NCI-H128 (cell line): ENCODE results near the gene DNAJB12.

Experiments used
- DNase-seq: peaks from one replicate; lab custom pipeline; 2025; ENCODE audit not compliant: unreplicated experiment; lab: John Stamatoyannopoulos, UW

Gene DNAJB12

DNA sequence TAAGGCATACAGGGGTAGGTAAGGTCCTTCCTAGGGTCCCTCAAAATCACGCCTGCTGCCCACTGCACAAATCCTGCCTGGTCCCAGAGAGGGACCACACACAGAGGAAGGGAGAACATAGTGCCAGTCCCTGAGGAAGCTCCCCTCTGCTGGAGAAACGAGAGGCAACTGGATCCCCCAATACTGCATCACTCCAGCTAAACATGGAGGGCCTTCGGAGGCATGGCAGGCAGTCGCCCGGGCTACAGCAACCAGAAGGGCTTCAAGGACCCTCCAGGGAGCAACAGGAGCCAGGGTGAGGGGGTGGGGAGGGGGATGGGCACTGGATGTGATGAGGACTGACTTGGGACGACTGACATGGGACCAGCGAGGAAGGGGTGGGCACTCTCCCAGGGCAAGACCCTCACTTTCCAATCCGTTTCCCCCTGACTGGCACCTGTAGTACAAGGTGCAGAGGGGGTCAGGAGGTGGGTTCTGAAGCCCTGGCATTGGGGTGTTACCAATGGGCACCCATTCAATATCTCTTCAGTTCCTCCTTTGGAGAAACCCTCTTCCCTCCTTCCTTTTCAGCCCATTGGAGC lies 59.3 kb downstream of the DNAJB12 start:
- no peak for DNase-seq

DNA sequence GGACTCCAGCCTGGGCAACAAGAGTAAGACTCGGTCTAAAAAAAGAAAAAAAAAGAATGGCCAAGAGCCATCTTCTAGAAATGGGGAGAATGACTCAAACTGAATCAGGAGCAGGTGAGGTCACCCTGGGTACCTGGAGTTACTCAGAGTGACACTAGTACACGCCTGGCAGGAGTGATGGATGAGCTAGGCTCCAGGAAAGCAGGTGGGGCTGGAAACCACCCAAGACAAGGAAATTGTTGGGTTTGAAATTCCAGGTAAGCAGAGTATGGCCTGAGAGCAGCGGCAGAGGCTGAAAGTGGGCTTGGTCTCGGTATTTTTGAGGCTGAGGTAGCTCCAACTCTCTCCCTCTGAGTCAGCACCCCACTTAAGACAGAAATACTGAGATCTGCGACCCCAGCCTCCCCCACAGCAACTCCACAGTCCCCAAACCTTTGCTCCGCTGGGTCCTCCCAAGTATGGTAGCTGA lies 62.5 kb downstream of the DNAJB12 start:
- DNase-seq = no peak

DNA sequence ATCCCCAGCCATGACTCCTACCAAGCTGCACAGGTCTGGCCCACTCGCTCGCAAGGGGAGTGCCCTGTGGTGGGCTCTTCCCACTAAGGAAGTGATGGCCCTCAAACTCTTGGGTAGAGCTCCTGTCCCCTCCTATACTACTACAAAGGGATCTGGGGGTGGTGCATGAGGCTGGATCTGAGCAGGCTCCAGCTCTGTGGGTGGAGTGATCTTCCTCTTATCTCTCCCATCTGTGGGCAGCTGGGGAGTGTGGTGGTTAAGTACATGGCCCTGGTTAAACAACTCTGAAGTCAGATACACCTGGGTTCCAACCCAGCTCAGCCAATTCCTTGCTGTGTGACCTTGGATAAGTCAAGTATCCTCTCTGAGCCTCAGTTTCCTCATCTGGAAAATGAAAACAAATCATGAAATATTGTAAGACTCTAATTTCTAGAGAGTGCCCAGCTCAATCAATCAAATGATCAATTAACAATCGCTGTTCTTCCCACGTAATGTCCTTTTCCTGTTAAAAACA lies 63.6 kb downstream of the DNAJB12 start:
- DNase-seq = no peak

DNA sequence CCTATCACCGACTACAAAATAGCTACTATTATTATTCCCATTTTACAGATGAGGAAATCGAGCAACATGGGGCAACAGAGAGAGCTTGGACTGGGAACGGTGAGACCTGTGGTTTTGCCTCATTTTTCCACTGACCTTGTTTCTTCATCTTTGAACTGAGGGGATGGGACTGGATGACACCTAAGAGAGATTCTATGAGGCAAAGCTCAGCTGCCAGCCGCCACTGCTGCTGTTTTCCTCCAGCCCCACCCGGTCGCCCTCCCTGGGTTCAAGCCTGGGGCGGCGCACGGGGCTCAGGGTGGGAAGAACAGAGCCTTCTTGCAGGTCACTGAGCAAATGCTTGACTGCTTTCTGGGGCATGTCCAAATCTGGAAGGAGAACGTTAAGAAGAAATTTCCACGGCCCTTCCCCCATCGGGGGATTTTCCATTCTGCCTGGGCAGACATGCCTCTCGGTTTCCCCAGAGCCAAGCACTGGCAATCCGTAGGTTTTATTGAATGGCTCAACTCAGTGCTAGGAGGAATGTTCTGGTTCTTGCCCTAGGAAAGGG lies 68.7 kb downstream of the DNAJB12 start:
- no peak for DNase-seq

DNA sequence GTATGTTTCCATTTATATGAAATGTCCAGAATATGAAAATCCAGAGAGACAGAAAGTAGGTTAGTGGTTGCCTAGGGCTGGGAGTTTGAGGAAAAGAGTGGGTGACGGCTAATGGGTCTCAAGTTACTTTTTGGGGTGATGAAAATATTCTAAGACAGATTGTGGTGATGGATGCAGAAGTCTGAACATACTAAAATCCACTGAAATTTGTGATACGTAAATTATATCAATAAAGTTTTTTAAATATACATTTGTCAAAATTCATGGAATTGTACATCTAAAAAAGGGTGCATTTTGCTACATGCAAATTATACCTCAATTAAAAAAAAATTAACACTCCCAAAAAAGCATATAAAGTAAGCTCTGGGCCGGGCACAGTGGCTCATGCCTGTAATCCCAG lies 71.6 kb downstream of the DNAJB12 start:
- DNase-seq = no peak
